Esophagus muscularis mucosa (tissue), 4 donors: ENCODE results near the gene SMIM20. TPM values are rescaled to one million over a fixed set of nuclear protein-coding genes. Genes with fewer than 3 reads are reported as not detected.

Experiments used
- DNase-seq: peaks from one replicate; pipeline ENCODE4 v3.0.0-alpha.2; 2017; ENCODE audit errors: extremely low spot score
- H3K27ac ChIP-seq, 4 donors: fragments of 200-600 bp; sonication (generic); replicated peaks in 1 of 4; 1 replicate in 3 of 4; 2 replicates in 1 of 4; pipeline ENCODE4 v1.5.1; 2016 to 2019; ENCODE audit warnings: mild to moderate bottlenecking in 1 of 4
- H3K27me3 ChIP-seq, 4 donors: fragments of 200-600 bp; sonication (generic); one replicate each; pipeline versions ENCODE4 v1.5.1 to v1.6.0; 2016 to 2019
- H3K36me3 ChIP-seq, 4 donors: fragments of 200-600 bp; sonication (generic); one replicate each; pipeline ENCODE4 v1.5.1; 2016 to 2019
- H3K4me1 ChIP-seq, 4 donors: fragments of 200-600 bp; sonication (generic); one replicate each; pipeline ENCODE4 v1.5.1; 2016 to 2019
- H3K4me3 ChIP-seq, 4 donors: fragments of 200-600 bp; sonication (generic); 1 replicate in 2 of 4; 2 replicates in 2 of 4; pipeline ENCODE4 v1.5.1; 2016 to 2019; ENCODE audit warnings: mild to moderate bottlenecking in 4 of 4, moderate library complexity in 1 of 4
- H3K9me3 ChIP-seq, 4 donors: fragments of 200-600 bp; sonication (generic); 1 replicate in 3 of 4; 2 replicates in 1 of 4; pipeline ENCODE4 v1.5.1; 2016 to 2019
- CTCF ChIP-seq, 3 experiments: fragments of 200-600 bp in 2 of 3; fragments of 450-650 bp in 1 of 3; sonication (generic) in 2 of 3; IDR thresholded peaks; one replicate each; pipeline ENCODE4 v1.5.1; 2017 to 2019; ENCODE audit warnings: antibody characterized with exemption in 3 of 3, mild to moderate bottlenecking in 2 of 3, moderate library complexity in 1 of 3
- EP300 ChIP-seq: sonication (generic); formaldehyde crosslinking; IDR thresholded peaks from one replicate; pipeline ENCODE4 v1.6.1; 2017; ENCODE audit warnings: antibody characterized with exemption
- POLR2A ChIP-seq: fragments of 450-650 bp; IDR thresholded peaks from one replicate; pipeline ENCODE4 v1.6.1; 2017; ENCODE audit warnings: antibody characterized with exemption, moderate library complexity, mild to moderate bottlenecking, low read depth
- POLR2AphosphoS5 ChIP-seq, 2 donors: sonication (generic); formaldehyde crosslinking; IDR thresholded peaks; one replicate each; pipeline ENCODE4 v1.6.1; 2017; ENCODE audit warnings: antibody characterized with exemption in 2 of 2
- WGBS: methylation state at CpG from one replicate; pipeline ENCODE4 v1.1.5; 2018; 5-methylcytosine and 5-hydroxymethylcytosine counted together
- intact Hi-C: fragments of 100-400 bp; cut with DNase I; formaldehyde crosslinking; loops from one replicate; pipeline ENCODE4 v1.15.1; 2023
- total RNA-seq, 4 donors: library from RNA; depleted of rRNA; stranded (reverse); fragments of >200 nt; gene quantifications; one replicate each; pipeline versions ENCODE4 v1.1.0 to v1.2.1, GENCODE V29; 2016

Gene SMIM20
- total RNA-seq, 4 donors from 2014 or later: 24.0 to 33.2 (median 26.9) TPM

DNA sequence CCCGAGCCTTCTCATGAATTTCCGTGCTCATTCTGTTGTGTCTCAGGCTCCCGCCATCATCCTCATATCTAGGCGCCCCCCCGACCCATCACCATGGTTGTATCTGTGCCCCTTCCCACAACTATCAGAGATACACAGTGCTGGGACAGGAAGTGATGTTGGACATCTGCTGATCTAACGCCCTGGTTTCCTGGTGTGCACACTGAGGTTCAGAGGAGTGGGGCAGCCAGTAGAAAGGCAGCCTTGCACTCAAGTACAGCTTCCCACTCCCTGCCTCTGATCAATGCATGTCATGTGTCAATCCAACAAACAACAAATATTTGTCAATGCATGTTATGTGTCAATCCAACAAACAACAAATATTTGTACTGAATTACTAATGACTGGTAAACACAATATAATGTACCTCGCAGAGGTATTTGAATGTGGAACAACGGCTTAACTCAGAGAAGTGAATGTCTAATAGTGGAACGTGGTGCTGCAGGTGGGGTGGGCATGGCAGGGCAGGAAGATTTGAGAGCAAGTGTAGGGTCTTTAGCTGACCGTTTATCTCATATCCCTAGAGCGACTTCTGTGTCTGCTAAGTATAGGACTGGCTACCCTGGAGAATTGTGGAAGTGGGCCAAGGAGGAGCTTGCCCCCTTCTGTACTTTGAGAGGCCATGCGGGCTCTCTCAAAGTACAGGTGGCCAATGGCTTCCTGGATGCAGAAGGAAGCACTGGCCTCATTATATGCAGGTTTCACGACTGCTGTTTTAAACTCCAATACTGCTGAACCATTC, 41.0 kb upstream of the SMIM20 start:
- WGBS: 85% methylated on average over 13 of the region's 13 CpGs
- no peak for DNase-seq
- no peaks in the 10 kb centered on the region for H3K4me1 ChIP-seq
- no peak overlapping the region for H3K4me3 ChIP-seq
- TF ChIP-seq CTCF (IDR thresholded peaks at IDR 0.05) (no peak), POLR2A (no peak)
- H3K27me3 ChIP-seq: no peaks in the 10 kb centered on the region
- H3K9me3 ChIP-seq: no peaks in the 10 kb centered on the region
- H3K27ac ChIP-seq: no peak overlapping the region
- H3K36me3 ChIP-seq: no peaks in the 10 kb centered on the region
- intact Hi-C loops: no loop called here

- no peak for DNase-seq
- Histone ChIP-seq H3K9me3 (no peaks in the 10 kb centered on the region), H3K27me3 (no peaks in the 10 kb centered on the region), H3K27ac (no peak overlapping the region), H3K36me3 (no peaks in the 10 kb centered on the region), H3K4me3 (no peak overlapping the region), H3K4me1 (no peaks in the 10 kb centered on the region)
- TF ChIP-seq POLR2A: no peak
- no peak for TF ChIP-seq EP300
- TF ChIP-seq POLR2AphosphoS5 (IDR thresholded peaks at IDR 0.05): no peak
- TF ChIP-seq CTCF (IDR thresholded peaks at IDR 0.05): no peak
- intact Hi-C loops: no loop called here
- 89% methylated on average over 7 of the region's 7 CpGs for WGBS
These were observed 40.3 kb upstream of the SMIM20 start for GRCh38 chr4:25873632-25874129.

DNA sequence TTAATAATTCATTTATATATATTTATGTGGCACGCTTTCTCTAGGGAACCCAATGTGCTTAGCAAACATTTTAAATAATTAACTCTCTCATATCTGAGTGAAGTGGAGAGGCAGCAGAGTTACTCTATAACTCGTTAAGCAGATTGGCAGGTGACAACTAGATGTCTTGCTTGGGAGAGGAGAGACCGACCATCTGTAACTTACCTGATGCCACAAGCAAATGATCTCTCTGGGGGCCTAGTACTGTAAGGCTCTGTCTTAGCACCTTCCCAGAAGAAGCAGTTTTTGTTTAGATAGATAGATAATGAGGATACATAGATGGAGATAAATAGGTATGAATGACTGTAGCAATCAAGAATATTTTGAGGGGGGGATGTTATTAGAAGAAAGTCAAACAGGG, 39.4 kb upstream of the SMIM20 start:
- Histone ChIP-seq H3K36me3 (no peaks in the 10 kb centered on the region), H3K27me3 (no peaks in the 10 kb centered on the region), H3K4me1 (no peaks in the 10 kb centered on the region), H3K9me3 (no peaks in the 10 kb centered on the region), H3K27ac (no peak overlapping the region), H3K4me3 (no peak overlapping the region)
- WGBS: 93% methylated on average over 3 of the region's 3 CpGs
- TF ChIP-seq POLR2AphosphoS5 (IDR thresholded peaks at IDR 0.05) (no peak), POLR2A (no peak), CTCF (IDR thresholded peaks at IDR 0.05) (no peak), EP300 (no peak)
- intact Hi-C loops: no loop called here
- DNase-seq: no peak

DNA sequence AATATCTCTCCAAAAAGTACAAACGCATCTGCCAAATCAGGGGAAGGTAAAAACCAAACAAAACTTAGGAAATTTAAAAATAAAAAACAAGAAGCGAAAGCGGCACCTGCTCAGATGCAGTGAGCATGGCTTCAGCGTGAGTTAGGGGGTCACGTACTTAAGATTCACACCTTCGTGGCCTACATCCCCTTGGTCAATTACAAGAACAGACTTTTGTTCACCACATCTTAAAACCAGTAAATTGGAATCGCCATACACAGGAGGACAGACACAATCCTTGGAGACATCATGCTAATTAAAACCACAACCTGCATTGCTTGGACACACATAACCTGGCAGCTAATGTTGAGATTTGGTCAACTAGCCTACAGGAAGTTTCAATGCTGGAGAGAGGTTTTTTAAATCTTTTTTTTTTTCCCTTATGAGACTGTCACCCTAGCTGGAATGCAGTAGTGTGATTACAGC, 38.7 kb upstream of the SMIM20 start:
- Histone ChIP-seq H3K4me3 (no peak overlapping the region), H3K27me3 (no peaks in the 10 kb centered on the region), H3K9me3 (no peaks in the 10 kb centered on the region), H3K4me1 (no peaks in the 10 kb centered on the region), H3K36me3 (no peaks in the 10 kb centered on the region), H3K27ac (no peak overlapping the region)
- TF ChIP-seq EP300 (no peak), POLR2AphosphoS5 (IDR thresholded peaks at IDR 0.05) (no peak), POLR2A (no peak), CTCF (IDR thresholded peaks at IDR 0.05) (no peak)
- intact Hi-C loops: no loop called here
- DNase-seq: no peak
- 89% methylated on average over 7 of the region's 7 CpGs for WGBS
